Left ventricle myocardium inferior (tissue), 1 donor: ENCODE results near the gene HAUS7. TPM values are rescaled to one million over a fixed set of nuclear protein-coding genes. Genes with fewer than 3 reads are reported as not detected.
"Not testable (repeated sequence)": the region's sequence is repeated elsewhere in the genome, so short reads cannot be mapped to it uniquely, and the experiment has no call there.

ENCODE experiments used
- DNase-seq: peaks from one replicate; pipeline ENCODE4 v3.0.0-alpha.2; 2020
- H3K27ac ChIP-seq: fragments of 200-600 bp; replicated peaks from 2 replicates; pipeline ENCODE4 v1.8.0; 2021
- H3K27me3 ChIP-seq: fragments of 200-600 bp; 2 replicates; pipeline ENCODE4 v1.8.0; 2021; ENCODE audit warnings: low read depth
- H3K36me3 ChIP-seq: fragments of 200-600 bp; 2 replicates; pipeline ENCODE4 v1.8.0; 2021
- H3K4me1 ChIP-seq: fragments of 200-600 bp; 2 replicates; pipeline ENCODE4 v1.8.0; 2021
- H3K4me3 ChIP-seq: fragments of 200-600 bp; 2 replicates; pipeline ENCODE4 v1.8.0; 2021; ENCODE audit warnings: mild to moderate bottlenecking, moderate library complexity
- H3K9me3 ChIP-seq: fragments of 200-600 bp; replicated peaks from 2 replicates; pipeline ENCODE4 v1.8.0; 2021
- CTCF ChIP-seq: fragments of 200-600 bp; IDR thresholded peaks from 2 replicates; pipeline ENCODE4 v1.8.0; 2021; ENCODE audit warnings: antibody characterized with exemption, mild to moderate bottlenecking, borderline replicate concordance
- intact Hi-C: fragments of 100-400 bp; cut with micrococcal nuclease; formaldehyde crosslinking; loops from one replicate; pipeline ENCODE4 v1.11.0; 2022
- total RNA-seq: library from RNA; stranded (reverse); fragmentation: NEBNext Ultra II Directional; extraction: Animal tissue kit (Norgen Biotek cat#: 25700); gene quantifications from one replicate; pipeline ENCODE4 v1.2.1, GENCODE V29; 2021
- donor health status: DM: no; HTN: yes; CAD: no; lungs with severe emphysema.

The HAUS7 gene
- total RNA-seq, 1 donor from 2014 or later = 17.0 TPM

DNA sequence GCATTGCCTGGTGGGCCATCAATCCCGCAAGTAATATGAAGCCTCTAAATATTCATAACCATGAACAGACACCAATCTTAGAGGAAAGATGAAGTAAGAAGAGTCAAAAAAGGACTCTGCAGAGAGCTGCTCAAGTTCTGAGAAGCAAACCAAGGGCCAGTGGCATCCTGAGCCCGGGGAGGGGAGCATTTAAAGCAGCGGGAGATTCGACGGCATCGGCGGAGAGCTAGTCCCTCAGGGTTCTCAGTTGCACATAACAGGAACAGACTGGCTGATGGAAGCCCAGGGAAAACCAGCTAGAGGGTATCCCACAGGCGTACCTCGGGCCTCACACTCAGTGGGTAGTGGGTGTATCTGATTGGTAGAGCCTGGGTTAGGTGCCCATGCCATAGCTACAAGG is 64.4 kb downstream of the HAUS7 start:
- H3K4me1 ChIP-seq = no peaks in the 10 kb centered on the region
- no peaks in the 10 kb centered on the region for H3K9me3 ChIP-seq
- no peak overlapping the region for H3K27ac ChIP-seq
- no peaks in the 10 kb centered on the region for H3K36me3 ChIP-seq
- intact Hi-C loops = no loop called here
- no peak overlapping the region for H3K4me3 ChIP-seq
- TF ChIP-seq CTCF = no peak
- no peaks in the 10 kb centered on the region for H3K27me3 ChIP-seq
- no peak for DNase-seq

GRCh38 chrX:153405426-153405825 is 65.0 kb downstream of the HAUS7 start:
- DNase-seq = no peak
- Histone ChIP-seq H3K27ac (no peak overlapping the region), H3K9me3 (no peaks in the 10 kb centered on the region), H3K4me1 (no peaks in the 10 kb centered on the region), H3K36me3 (no peaks in the 10 kb centered on the region), H3K27me3 (no peaks in the 10 kb centered on the region), H3K4me3 (no peak overlapping the region)
- intact Hi-C loops = no loop called here
- TF ChIP-seq CTCF = no peak

GRCh38 chrX:153404333-153404732 is 66.0 kb downstream of the HAUS7 start:
- H3K27me3 ChIP-seq, H3K27ac ChIP-seq, DNase-seq, H3K4me3 ChIP-seq, H3K4me1 ChIP-seq, H3K9me3 ChIP-seq, H3K36me3 ChIP-seq, intact Hi-C loops: not testable (repeated sequence)

DNA sequence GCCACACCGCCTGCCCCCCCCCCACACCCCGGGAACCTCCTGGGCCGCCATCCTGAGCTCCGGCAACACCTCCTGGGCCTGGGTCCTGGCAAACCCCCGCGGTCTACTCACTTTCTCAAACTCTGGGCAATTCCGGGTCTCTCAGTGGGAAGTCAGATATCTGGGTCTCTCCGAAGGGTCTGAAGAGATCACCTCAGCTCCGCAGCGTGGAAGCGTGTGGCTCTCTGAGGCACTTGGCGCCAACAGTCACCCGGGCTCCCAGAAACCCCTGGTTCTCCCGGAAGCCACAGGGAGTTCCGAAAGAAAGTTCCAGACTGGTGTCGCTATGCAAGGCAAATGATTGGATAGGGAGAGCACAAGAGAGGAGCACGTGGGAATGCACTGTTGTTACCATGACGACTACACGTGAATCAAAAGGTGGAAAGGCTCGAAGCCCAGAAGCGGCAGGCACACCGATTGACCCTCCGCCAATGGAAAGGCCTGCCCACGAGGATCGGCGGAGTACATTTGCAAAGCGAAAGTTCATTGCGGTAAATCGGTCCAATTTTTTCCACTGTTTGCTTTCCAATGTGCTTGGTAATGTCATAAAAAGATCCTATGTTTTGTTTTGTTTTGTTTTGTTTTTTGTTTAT is 69.1 kb downstream of the HAUS7 start, which contains the start of gene PNMA6E:
Gene PNMA6E, minus strand, starts transcription at position 218 of the 632 bp plus-strand sequence. CDS start 2,501 bp downstream, outside the sequence.
- H3K4me3 ChIP-seq = no peak within 1 kb of the TSS
- no peaks in the 10 kb centered on the region for H3K27me3 ChIP-seq
- H3K4me1 ChIP-seq = no peaks in the 10 kb centered on the region
- H3K27ac ChIP-seq = no peak within 1 kb of the TSS
- no peak for TF ChIP-seq CTCF
- no peaks in the 10 kb centered on the region for H3K9me3 ChIP-seq
- no peaks in the 10 kb centered on the region for H3K36me3 ChIP-seq
- DNase-seq = no peak
- intact Hi-C loops = no loop called here

DNA sequence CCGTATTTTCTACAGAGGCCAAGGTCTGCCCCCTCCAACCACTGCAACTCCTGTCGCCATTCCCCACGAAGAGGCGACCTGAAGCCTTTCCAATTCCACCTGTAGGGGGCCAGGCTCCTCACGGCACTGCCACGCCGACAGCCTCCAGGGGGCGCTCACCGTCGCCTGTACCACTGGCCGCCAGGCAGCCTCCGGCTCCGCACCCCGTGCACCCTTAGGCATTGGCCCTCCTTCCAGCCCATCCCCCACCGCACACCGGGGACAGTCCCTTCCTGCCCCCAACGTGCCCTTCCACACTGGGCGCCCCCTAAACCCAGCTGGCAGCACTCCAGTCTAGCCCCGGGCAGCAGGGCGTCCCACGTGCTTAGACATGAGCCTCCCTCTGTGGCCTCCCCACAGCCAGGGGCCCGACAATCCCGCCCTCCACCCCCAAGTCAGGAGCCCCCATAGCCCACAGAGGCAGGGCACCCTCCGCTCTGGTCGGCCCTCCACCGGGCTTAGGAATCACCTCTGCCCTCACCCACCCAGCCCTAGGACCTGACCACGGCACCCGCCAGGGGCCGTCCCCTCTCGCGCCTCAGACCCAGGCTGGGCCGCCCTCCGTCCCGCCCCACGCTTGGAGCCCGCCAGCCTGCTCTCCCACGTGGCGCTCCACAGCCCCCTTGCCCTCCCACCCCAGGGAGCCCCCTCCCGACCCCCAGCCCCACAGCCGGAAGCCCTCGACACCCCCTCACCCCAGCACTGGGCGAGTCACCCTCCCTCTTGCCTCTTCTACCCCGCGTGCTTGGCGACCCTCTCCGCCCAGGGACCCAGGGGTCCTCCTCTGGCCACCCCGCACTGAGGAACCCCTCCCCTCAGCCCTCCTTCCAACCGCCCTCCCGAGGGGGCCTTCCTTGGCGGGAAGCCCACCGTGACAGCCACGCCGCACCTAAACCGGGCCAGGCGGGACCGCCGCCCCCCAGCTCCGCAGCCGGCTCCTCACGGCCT is 69.9 kb downstream of the HAUS7 start:
- H3K9me3 ChIP-seq = no peaks in the 10 kb centered on the region
- no peak overlapping the region for H3K27ac ChIP-seq
- H3K4me1 ChIP-seq = no peaks in the 10 kb centered on the region
- peak; percentile 63 for TF ChIP-seq CTCF
- intact Hi-C loops = no loop called here
- no peak for DNase-seq
- H3K36me3 ChIP-seq = no peaks in the 10 kb centered on the region
- no peaks in the 10 kb centered on the region for H3K27me3 ChIP-seq
- H3K4me3 ChIP-seq = no peak overlapping the region
